Upper lobe of left lung (tissue), 4 donors: Measurements from ENCODE around the gene ULBP2.

Source experiments
- CTCF ChIP-seq, 6 experiments: fragments of 450-650 bp in 4 of 6; fragments of 200-600 bp in 2 of 6; sonication (generic) in 2 of 6; IDR thresholded peaks; one replicate each; pipeline ENCODE4 v1.5.1; 2016 to 2019; ENCODE audit warnings: antibody characterized with exemption in 6 of 6
- EP300 ChIP-seq, 4 donors: sonication (generic); formaldehyde crosslinking; IDR thresholded peaks; one replicate each; pipeline ENCODE4 v1.5.1; 2017; ENCODE audit warnings: antibody characterized with exemption in 4 of 4, control low read depth in 2 of 4
- POLR2A ChIP-seq, 4 donors: fragments of 450-650 bp; IDR thresholded peaks; one replicate each; pipeline ENCODE4 v1.5.1; 2016 to 2017; ENCODE audit warnings: antibody characterized with exemption in 4 of 4, mild to moderate bottlenecking in 2 of 4
- POLR2AphosphoS5 ChIP-seq, 2 donors: sonication (generic); formaldehyde crosslinking; IDR thresholded peaks; one replicate each; pipeline ENCODE4 v1.5.1; 2017; ENCODE audit warnings: antibody characterized with exemption in 2 of 2

GRCh38 chr6:149984773-149985172 is 43.0 kb downstream of the ULBP2 start:
- TF ChIP-seq CTCF (IDR thresholded peaks at IDR 0.05), result no peak
- TF ChIP-seq POLR2AphosphoS5 (IDR thresholded peaks at IDR 0.05), result no peak
- TF ChIP-seq POLR2A (IDR thresholded peaks at IDR 0.05), result no peak
- no peak for TF ChIP-seq EP300 (IDR thresholded peaks at IDR 0.05)
